Cortex of kidney (tissue), 1 donor: ENCODE measurements around the gene ABCA12.

Experiments used
- DNase-seq: peaks from one replicate; lab custom pipeline; 2025; lab: John Stamatoyannopoulos, UW

ABCA12 gene

DNA sequence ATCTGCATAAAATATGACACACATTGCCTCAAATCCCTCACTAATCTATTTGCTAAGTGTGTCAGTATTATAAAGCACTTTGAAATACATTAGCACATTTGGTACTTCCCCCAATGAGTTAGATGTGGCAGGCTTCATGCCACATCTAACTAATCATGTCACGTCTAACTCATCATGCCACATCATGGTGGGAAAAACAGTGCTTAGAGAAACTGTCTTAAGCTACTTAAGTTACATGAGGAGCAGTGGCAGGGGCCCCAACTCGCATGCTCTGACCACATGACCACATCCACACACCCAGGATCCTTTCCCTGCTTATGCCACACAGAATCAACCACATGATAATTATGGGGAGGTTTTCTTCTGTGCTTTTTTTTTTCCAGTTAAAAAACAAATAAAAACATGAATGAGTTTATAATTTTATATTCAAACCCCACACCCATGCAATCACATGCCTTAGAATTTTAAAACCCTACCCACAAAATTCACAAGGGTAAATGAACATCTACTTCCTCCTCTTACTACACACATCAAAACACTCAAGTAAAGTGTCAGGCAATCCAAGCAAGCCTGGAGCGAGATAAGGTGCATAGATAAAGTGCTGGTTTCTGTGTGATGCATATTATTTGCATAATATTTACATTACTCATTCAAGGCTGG is 1.6 kb downstream of the ABCA12 start:
- DNase-seq, result no peak

- no peak for DNase-seq
Measured at GRCh38 chr2:215120401-215120800, 18.0 kb downstream of the ABCA12 start.

GRCh38 chr2:215119847-215120246 is 18.6 kb downstream of the ABCA12 start:
- no peak for DNase-seq

- DNase-seq, result no peak
Measured at GRCh38 chr2:215110918-215111317, 27.5 kb downstream of the ABCA12 start.

DNA sequence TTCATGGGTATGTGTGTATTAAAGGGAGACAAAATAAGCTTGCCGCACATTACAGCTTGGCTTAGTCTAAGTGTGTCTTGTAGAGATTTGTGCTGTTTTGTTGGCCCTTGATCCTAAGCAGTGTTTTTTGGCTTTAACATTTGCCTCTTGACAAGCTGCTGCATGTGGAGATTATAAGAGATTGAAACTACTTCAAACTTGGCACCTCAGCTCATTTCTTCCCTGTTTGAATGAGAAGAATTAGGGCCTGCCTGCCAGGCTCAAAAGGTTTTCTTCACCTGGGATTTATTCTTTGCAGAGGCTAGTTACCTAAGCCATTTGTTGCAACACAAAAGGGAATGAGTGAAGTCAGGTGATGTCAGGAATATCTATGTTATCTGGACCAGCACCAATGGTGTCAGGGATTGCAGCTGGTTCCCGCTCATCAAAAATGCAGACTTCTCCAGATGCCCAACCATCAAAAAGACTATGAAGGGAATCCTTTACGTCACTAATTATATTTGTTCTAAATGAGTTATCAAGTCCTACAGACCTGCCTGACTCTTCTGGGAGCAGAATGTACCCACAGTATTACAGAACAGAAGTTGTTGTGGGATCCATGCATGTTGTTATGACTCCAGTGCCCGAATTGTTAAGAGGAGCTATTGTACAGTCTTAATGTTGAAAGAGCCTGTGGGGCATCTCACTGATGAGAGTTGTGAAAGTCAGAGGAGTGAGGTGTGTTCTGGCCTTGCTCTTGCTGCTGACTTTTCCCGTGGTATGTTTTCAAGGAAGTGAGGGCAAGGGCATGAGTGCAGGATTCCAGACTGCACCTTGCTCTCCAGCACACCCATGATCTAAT is 31.0 kb downstream of the ABCA12 start:
- DNase-seq, result no peak

DNA sequence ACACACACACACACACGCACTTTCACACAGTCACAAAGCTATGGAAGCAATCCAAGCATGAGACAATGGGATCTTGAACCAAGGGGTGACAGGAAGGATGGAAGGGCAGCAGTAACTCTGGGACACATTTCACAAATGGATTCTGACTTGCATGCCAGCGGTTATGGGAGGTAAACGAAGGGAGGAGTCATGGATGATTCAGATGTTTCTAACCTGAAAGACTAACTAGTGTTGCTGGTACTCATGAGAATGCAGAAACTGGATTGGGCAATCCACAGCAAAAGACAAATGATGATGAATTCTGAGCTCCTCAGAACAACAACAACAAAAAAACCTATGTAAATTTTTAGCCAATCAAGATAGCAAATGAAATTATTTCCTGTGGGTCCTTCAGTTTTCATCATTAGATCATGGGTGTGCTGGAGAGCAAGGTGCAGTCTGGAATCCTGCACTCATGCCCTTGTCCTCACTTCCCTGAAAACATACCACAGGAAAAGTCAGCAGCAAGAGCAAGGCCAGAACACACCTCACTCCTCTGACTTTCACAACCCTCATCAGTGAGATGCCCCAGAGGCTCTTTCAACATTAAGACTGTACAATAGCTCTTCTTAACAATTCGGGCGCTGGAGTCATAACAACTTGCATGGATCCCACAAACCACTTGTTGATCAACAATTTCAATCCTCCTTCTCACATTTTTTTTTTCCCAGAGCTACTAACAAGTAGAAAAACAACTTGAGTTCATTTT is 32.6 kb downstream of the ABCA12 start:
- no peak for DNase-seq

- DNase-seq, result no peak
Measured at GRCh38 chr2:215104226-215104625, 34.2 kb downstream of the ABCA12 start.

DNA sequence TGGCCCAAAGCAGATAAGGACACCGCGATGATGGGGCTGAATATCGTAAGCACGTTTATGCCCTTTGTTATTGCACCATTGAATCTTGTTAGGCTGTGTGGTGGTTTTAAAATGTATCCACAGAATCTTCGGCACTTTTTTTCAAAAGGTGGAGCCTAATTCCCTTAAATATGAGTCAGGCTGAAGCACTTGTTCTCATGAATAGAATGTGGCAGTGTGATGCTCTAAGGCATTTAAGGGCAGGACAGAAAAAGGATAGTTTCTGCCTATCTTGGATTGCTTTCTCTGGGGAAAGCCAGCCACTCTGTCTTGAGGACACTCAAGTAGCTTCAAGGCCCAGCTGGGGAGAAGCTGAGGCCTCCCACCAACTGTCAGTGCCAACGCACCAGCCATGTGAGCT is 39.6 kb downstream of the ABCA12 start:
- DNase-seq, result no peak

DNA sequence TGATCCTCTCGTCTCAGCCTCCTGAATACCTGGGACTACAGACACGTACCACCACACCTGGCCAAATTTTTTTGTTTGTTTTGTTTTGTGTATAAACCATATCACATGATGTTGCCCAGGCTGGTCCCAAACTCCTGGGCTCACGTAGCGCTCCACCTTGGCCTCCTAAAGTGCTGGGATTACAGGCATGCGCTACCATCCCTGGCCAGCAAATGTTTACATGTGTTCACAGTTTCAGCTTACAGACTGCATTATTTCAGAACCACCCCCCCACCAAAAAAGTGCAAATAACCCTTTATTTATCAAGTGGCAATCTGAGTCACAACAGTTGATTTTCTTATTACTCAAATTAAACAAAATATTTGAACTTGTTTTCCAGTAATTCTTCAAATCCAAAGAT is 54.3 kb downstream of the ABCA12 start:
- DNase-seq, result no peak

- DNase-seq, result no peak
Measured at GRCh38 chr2:215083146-215083545, 55.3 kb downstream of the ABCA12 start.

DNA sequence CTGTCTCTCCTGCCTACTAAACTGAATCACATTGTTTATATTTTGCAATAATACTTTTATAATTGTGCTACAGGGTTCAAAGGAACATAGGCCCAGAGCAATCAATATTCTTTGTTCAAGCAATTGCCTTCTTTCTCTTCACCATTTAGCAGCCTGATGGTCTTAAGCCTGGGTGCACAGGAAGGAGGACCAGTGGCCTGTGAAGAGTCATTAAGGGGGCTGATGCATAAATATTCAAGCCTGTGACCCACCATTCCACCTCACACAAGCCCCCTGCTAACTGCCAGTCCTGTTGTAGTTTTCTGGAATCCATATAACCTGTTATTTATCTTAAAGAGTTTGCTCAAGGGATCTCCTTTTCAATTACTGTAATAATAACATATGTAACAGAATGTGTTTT is 56.0 kb downstream of the ABCA12 start:
- DNase-seq, result no peak

DNA sequence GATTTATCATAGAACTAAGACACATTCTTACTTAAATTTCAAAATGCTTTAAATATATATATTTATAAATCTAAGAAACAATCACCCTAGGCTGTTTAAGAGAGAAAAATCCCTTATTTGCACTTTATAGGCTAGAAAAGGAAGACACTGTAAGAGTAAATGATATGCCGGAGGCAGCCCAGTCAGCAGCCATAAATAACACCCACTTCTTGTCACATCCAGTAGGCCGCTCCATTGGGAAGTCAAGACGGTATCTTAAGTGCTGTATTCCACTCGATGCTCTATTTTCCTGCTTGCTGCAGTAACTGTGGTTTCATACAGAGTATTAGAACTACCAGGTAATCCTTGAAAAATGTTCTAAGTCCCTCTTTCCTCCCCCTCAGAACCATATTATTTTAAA is 57.9 kb downstream of the ABCA12 start:
- DNase-seq, result no peak

DNA sequence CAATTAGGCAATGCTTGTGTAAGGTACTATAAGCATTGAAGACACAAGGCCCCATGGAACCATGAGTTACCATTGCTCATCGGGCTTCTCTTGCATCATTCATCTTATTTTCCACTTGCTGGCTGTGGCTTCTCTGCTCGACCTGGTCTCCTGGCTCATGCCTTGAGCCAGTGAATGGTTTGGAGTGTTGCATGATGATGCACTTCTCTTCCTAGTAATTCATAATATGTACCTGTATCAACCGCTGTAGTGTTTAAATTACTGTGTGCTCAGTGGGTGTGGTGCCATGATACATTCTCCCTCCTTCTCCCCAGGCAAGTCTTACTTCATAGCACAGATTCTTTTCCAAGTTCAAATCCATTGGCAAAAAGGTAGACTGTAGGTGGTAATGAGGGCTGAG is 66.8 kb downstream of the ABCA12 start:
- DNase-seq, result no peak

- DNase-seq, result no peak
Measured at GRCh38 chr2:215068399-215068798, 70.0 kb downstream of the ABCA12 start.

DNA sequence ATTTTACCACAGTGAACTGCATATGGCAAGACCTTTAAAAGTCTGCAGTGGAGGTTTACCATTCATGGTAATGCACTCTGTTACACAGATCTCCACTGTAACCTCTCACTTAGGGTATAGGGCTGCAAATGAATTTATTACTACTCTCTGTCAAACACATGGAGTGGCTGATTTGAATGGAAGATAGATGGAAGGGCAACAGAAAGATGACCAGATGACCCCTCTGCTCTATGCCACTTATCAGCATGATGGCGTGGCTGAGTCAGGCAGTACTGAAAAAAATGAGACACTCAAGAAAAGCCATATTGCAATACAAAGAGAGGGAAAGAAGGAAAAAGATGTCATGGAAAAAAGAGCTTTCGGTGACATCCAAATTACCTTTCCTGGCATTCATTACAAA is 72.3 kb downstream of the ABCA12 start:
- DNase-seq, result no peak

GRCh38 chr2:215063526-215063925 is 74.9 kb downstream of the ABCA12 start:
- DNase-seq, result no peak

DNA sequence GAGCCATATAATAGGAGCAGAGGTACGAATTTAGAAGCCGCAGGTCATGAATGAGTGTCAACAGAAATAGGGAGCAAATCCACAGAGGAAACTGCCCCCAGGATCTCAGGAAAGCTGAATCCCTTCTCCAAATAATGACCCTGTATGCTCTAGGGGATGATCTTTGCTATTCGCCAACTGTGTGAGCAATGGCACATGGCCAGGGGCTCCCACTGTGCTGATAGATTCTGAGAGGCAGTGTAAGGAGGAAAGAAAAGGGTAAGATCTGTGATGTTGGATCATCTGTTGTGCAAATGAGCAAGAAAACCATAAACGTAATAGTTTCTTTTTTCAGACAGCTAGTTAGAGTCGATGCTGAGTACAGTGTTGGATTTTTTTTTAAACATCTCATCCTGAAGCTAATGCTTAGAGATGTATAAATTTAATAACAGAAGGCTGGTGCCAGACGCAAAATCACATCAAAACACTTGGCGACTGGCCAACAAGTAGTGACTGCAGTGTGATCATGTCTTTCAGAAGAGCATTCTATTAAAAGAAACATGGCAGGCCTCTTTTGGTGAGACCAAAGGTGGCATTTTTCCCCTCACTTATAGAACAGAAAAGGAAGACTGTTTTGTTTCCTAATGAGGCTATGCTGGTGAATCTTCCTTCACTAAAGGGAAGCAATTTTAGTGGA is 77.4 kb downstream of the ABCA12 start:
- DNase-seq, result no peak

DNA sequence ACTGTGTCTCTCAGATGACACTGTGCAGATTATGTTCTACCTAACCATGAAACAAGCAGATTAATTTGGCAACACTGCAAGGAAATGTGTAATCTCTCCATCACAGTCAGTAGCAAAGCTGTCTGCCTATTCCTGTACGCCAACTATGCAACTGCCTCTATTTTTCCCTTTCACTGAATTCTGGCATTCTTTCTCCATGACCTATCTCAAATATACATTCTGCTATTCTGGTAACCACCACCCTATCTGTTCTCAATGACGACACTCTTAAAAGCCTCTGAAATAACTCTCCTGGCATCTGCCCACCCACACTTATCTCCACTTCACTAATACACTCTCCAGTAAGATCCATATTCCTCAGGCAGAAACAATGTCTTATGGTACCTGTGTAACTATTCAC is 78.7 kb downstream of the ABCA12 start:
- no peak for DNase-seq

DNA sequence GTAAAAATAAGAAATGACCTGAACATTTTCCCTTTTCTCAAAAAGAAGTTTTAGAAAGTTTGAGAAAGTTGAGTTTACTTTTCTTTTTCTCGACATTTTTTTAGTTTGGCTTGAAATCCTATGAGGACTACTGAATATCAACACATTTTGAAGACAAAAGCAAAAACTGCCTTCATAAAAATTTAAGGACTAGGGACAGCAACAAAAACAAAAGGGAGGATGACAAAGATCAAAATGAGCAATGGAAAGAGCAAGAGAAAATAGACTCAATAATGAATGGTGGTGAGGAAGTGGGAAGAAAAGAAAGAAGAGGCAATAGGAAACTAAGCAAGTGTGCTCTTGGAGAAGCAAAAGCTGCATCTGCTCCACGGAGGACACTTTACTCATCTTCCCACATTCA is 82.5 kb downstream of the ABCA12 start:
- no peak for DNase-seq

- no peak for DNase-seq
Measured at GRCh38 chr2:215052810-215053209, 85.6 kb downstream of the ABCA12 start.

DNA sequence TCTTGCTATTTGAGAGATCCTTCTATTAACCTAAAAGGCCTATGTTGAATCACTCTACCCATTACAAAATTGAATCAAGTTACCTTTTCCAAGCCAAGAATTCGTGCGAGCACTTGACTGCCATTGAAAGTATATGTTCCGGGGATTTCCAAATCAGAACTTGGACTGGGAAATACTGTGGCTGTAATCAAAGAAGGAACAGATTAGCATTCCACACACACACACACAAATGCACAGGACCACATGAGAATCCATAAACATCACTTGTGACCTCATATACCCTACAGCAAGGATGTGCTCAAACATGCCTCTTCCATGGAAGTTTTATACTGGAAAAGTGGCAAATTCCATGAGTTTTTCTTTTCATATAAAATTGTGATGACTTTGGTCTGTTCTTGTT is 86.0 kb downstream of the ABCA12 start:
- no peak for DNase-seq

DNA sequence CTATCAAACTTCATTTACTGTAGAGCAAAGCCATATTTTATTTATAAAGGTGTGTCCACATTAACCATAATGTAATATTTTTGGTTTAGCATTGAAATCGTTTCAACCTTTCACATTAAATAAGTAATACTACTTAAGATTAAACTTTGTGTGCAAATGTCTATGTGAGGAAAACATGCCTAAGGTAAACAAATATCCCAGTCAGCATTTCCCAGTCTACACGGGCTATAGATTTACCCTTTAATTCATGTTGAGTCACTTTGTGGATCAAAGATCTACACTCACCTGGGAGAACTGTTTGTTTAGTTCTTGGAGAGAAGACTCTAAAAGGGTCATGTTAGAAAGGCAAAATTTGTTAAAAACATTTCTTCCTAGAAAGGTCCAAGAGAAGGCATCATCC is 89.1 kb downstream of the ABCA12 start:
- no peak for DNase-seq
